Keratinocyte (primary cell): ENCODE measurements around the gene ARCN1. TPM values are rescaled to one million over a fixed set of nuclear protein-coding genes. Genes with fewer than 3 reads are reported as not detected.

ENCODE experiments used
- DNase-seq: peaks from one replicate; pipeline ENCODE4 v3.0.0-alpha.2; 2011; ENCODE audit warnings: low read depth, missing footprints, low spot score
- FAIRE-seq: peaks from 2 replicates; lab custom pipeline; 2011; peaks lifted over from hg19 to GRCh38; lab: Jason Lieb, UNC
- H2AFZ ChIP-seq: 2 replicates; pipeline ENCODE4 v1.6.0; 2012; ENCODE audit warnings: low read length, control low read depth, inconsistent platforms; ENCODE audit not compliant: control insufficient read depth
- H3K27ac ChIP-seq: 2 replicates; pipeline ENCODE4 v1.5.1; 2011; ENCODE audit warnings: low read length; ENCODE audit not compliant: control insufficient read depth, insufficient read depth
- H3K27me3 ChIP-seq: 3 replicates; pipeline ENCODE4 v1.6.0; 2011; ENCODE audit warnings: low read length; ENCODE audit not compliant: control insufficient read depth, insufficient read depth; ENCODE audit errors: extremely low read depth
- H3K36me3 ChIP-seq, 2 experiments: 2 replicates in 1 of 2; 3 replicates in 1 of 2; pipeline ENCODE4 v1.5.1; 2011; ENCODE audit warnings: low read length in 2 of 2, mild to moderate bottlenecking in 1 of 2; ENCODE audit not compliant: control insufficient read depth in 2 of 2, insufficient read depth in 2 of 2; ENCODE audit errors: extremely low read depth in 1 of 2
- H3K4me1 ChIP-seq: 3 replicates; pipeline ENCODE4 v1.5.1; 2011; ENCODE audit warnings: low read length; ENCODE audit not compliant: control insufficient read depth, insufficient read depth; ENCODE audit errors: extremely low read depth
- H3K4me2 ChIP-seq: 3 replicates; pipeline ENCODE4 v1.6.0; 2011; ENCODE audit warnings: low read depth, low read length; ENCODE audit not compliant: control insufficient read depth, insufficient read depth; ENCODE audit errors: extremely low read depth
- H3K4me3 ChIP-seq, 3 experiments: fragments of 200-600 bp in 1 of 3; sonication (generic) in 1 of 3; 2 replicates in 2 of 3; 3 replicates in 1 of 3; pipeline ENCODE4 v1.5.1; 2011 to 2016; ENCODE audit warnings: low read length in 3 of 3, mild to moderate bottlenecking in 3 of 3, control low read depth in 2 of 3, inconsistent platforms in 1 of 3, low read depth in 1 of 3, mixed read lengths in 1 of 3, mixed run types in 1 of 3, moderate library complexity in 1 of 3; ENCODE audit not compliant: control insufficient read depth in 2 of 3, insufficient read depth in 2 of 3; ENCODE audit errors: extremely low read depth in 1 of 3
- H3K79me2 ChIP-seq: 2 replicates; pipeline ENCODE4 v1.6.0; 2012; ENCODE audit warnings: low read length; ENCODE audit not compliant: control insufficient read depth, insufficient read depth
- H3K9ac ChIP-seq: 3 replicates; pipeline ENCODE4 v1.6.0; 2011; ENCODE audit warnings: low read length; ENCODE audit not compliant: control insufficient read depth, insufficient read depth; ENCODE audit errors: extremely low read depth
- H3K9me1 ChIP-seq: 3 replicates; pipeline ENCODE4 v1.6.0; 2011; ENCODE audit warnings: low read length; ENCODE audit not compliant: control insufficient read depth, insufficient read depth; ENCODE audit errors: extremely low read depth
- H3K9me3 ChIP-seq: 2 replicates; pipeline ENCODE4 v1.5.1; 2012; ENCODE audit warnings: low read depth, low read length; ENCODE audit not compliant: control insufficient read depth
- H4K20me1 ChIP-seq: 3 replicates; pipeline ENCODE4 v1.6.0; 2011; ENCODE audit warnings: low read length; ENCODE audit not compliant: control insufficient read depth, insufficient read depth; ENCODE audit errors: extremely low read depth
- EZH2 ChIP-seq: IDR thresholded peaks from one replicate; pipeline ENCODE4 v1.6.1; 2012; ENCODE audit warnings: inconsistent platforms, mild to moderate bottlenecking, low read length, moderate library complexity
- dilution Hi-C: fragments of 300-500 bp; cut with MboI; formaldehyde crosslinking; loops from one replicate; pipeline ENCODE4 v1.7.0; 2020; ENCODE audit warnings: low sequenced_read_pairs; ENCODE audit not compliant: extremely low pct_ligation_motif_present
- polyA plus RNA-seq, 5 experiments: library from polyadenylated mRNA; depleted of rRNA in 3 of 5; stranded (reverse) in 3 of 5; stranded (forward) in 1 of 5; unstranded in 1 of 5; fragments of >200 nt; gene quantifications; 1 replicate in 1 of 5; 2 replicates in 3 of 5; 3 replicates in 1 of 5; pipeline versions ENCODE4 v1.2.1 to v1.2.3, GENCODE V29; 2011 to 2012; ENCODE audit warnings: missing spikeins in 2 of 5, low read depth in 1 of 5, low replicate concordance in 1 of 5
- TF ChIP-seq, protein P1 (sequence below), 3 experiments: IDR thresholded peaks in 1 of 3; conservative IDR thresholded peaks in 1 of 3; optimal IDR thresholded peaks in 1 of 3; 2 replicates in 2 of 3; 3 replicates in 1 of 3; pipeline versions ENCODE3 to v1.5.1; 2011; ENCODE audit warnings: low read length in 3 of 3, mild to moderate bottlenecking in 3 of 3, moderate library complexity in 2 of 3, control low read depth in 1 of 3, inconsistent platforms in 1 of 3; ENCODE audit not compliant: insufficient read depth in 2 of 3; ENCODE audit errors: extremely low read depth in 1 of 3

Gene ARCN1
- polyA plus RNA-seq, 1 donor (not counting 4 experiments of a cell fraction or from before 2014, with no cell fraction given), result 150 TPM

DNA sequence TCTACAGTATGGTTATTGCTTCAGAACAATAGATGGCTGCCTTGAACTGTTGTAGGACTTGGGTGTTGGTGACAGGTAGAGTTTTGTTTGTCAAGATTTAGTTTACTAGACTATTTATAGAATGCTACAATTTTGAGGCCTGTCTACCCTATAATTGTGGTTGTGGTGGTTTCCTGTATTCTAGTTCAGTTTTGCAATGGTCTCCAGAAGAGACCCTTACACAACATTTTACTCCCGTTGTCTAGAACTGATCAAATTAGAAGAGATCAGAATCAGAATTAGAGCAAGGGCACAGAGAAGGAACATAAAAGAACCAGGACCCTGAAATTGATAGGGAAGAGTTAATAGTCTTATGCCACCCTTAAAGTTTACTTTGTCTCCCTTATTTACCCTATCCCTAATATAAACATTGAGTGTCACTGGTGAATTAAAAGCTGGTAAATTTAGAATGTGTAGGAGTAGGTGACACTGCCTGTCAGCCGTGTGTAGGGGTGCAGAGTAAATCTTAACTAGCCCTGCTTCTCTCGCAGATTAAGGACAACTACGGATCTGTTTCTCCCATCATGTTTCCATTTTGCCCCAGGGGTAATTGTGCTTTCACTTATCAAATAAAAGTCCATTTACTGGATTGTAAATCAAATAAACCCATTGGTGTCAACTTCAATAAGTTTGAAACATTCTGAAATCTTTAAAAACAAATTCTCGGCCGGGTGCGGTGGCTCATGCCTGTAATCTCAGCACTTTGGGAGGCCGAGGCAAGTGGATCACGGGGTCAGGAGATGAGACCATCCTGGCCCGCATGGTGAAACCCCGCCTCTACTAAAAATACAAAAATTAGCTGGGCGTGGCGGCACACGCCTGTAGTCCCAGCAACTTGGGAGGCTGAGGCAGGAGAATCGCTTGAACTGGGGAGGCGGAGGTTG is 24.3 kb downstream of the ARCN1 start:
- no peak overlapping the region for H2AFZ ChIP-seq
- dilution Hi-C loops, result no loop called here
- H4K20me1 ChIP-seq, result no peaks in the 10 kb centered on the region
- H3K27me3 ChIP-seq, result no peaks in the 10 kb centered on the region
- FAIRE-seq (no peak), DNase-seq (no peak)
- TF ChIP-seq, protein P1, sequence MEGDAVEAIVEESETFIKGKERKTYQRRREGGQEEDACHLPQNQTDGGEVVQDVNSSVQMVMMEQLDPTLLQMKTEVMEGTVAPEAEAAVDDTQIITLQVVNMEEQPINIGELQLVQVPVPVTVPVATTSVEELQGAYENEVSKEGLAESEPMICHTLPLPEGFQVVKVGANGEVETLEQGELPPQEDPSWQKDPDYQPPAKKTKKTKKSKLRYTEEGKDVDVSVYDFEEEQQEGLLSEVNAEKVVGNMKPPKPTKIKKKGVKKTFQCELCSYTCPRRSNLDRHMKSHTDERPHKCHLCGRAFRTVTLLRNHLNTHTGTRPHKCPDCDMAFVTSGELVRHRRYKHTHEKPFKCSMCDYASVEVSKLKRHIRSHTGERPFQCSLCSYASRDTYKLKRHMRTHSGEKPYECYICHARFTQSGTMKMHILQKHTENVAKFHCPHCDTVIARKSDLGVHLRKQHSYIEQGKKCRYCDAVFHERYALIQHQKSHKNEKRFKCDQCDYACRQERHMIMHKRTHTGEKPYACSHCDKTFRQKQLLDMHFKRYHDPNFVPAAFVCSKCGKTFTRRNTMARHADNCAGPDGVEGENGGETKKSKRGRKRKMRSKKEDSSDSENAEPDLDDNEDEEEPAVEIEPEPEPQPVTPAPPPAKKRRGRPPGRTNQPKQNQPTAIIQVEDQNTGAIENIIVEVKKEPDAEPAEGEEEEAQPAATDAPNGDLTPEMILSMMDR (optimal IDR thresholded peaks at IDR 0.05 in 1 of 3, IDR thresholded peaks at IDR 0.05 in 1 of 3, conservative IDR thresholded peaks at IDR 0.05 in 1 of 3; ENCODE audit: extremely low read depth in 1 of 3, insufficient read depth in 2 of 3, low read length in 3 of 3), result no peak
- TF ChIP-seq EZH2, result no peak
- H3K4me1 ChIP-seq, result no peaks in the 10 kb centered on the region
- H3K36me3 ChIP-seq, result peaks cover 29 to 34% of the 10 kb centered on the region in 2 experiments
- no peak overlapping the region for H3K4me2 ChIP-seq
- H3K9ac ChIP-seq, result no peak overlapping the region
- H3K79me2 ChIP-seq, result no peaks in the 10 kb centered on the region
- no peak overlapping the region for H3K27ac ChIP-seq
- H3K9me3 ChIP-seq, result no peaks in the 10 kb centered on the region
- no peak overlapping the region for H3K4me3 ChIP-seq
- no peaks in the 10 kb centered on the region for H3K9me1 ChIP-seq

DNA sequence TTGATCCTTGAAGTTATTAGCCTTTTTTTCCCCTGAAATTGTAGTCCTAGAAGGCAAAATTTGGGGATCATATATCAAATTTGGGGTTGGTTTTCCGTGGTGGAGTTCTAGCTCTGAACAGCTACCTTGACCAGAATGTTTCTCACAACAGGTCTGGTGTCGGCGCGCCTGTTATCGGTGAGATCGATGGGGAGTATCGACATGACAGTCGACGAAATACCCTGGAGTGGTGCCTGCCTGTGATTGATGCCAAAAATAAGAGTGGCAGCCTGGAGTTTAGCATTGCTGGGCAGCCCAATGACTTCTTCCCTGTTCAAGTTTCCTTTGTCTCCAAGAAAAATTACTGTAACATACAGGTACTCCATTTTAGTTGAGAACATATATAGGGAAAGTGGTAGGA is 25.3 kb downstream of the ARCN1 start:
- no peaks in the 10 kb centered on the region for H3K9me3 ChIP-seq
- no peak overlapping the region for H3K27ac ChIP-seq
- H3K4me2 ChIP-seq, result no peak overlapping the region
- dilution Hi-C loops, result no loop called here
- DNase-seq (no peak), FAIRE-seq (no peak)
- H3K9me1 ChIP-seq, result no peaks in the 10 kb centered on the region
- H3K9ac ChIP-seq, result no peak overlapping the region
- H3K27me3 ChIP-seq, result no peaks in the 10 kb centered on the region
- H3K4me3 ChIP-seq, result no peak overlapping the region
- TF ChIP-seq EZH2, result no peak
- TF ChIP-seq, protein P1 (optimal IDR thresholded peaks at IDR 0.05 in 1 of 3, IDR thresholded peaks at IDR 0.05 in 1 of 3, conservative IDR thresholded peaks at IDR 0.05 in 1 of 3; ENCODE audit: extremely low read depth in 1 of 3, insufficient read depth in 2 of 3, low read length in 3 of 3), result no peak
- H4K20me1 ChIP-seq, result no peaks in the 10 kb centered on the region
- H3K79me2 ChIP-seq, result no peaks in the 10 kb centered on the region
- no peak overlapping the region for H2AFZ ChIP-seq
- no peaks in the 10 kb centered on the region for H3K4me1 ChIP-seq
- H3K36me3 ChIP-seq, result peaks cover 31 to 35% of the 10 kb centered on the region in 2 experiments
